ENCODE data around the gene KCNG4.
"Not testable (repeated sequence)": the region's sequence is repeated elsewhere in the genome, so short reads cannot be mapped to it uniquely, and the experiment has no call there.

KCNG4 gene

GRCh38 chr16:84234321-84235241 lies 5.2 kb downstream of the KCNG4 start:
- no peak for DNase-seq

DNA sequence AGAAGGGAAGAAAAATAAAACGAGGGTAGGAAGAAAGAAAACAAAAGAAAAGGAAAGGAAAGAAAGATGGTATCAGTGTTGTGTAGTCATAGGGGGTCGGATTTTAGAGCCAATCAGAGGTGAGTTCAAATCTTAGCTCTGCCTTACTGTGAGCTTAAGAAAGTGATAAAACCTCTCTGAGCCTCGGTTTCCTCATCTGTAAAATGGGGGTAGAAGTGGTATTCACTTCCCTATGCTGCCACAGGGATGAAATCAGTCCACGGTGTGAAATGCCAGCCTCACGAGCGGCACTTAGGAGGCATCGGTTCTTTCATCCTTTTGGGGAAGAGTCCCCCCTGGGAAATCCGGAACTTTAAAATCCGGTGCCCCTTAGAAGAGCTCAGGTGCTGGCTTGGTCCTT lies 6.1 kb downstream of the KCNG4 start:
- no peak for DNase-seq

DNA sequence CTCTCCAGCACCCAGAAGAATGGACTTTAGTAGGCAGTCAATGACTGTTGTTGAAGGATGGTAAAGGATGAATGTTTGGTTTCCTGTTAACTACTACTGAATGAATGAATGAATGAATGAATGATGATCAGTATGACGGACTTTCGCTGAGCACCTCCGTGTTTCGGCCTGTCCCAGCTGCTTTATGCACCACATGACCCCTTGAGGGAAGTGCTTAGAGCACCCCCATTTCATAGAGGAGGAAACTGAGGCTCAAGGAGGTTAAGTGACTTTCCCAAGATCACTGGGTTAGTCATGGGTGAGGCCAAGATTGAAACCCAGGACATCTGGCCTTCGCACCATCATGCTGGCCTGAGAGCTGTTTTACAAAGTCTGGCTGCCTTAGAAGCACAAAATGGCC lies 6.8 kb downstream of the KCNG4 start:
- DNase-seq: no peak

DNA sequence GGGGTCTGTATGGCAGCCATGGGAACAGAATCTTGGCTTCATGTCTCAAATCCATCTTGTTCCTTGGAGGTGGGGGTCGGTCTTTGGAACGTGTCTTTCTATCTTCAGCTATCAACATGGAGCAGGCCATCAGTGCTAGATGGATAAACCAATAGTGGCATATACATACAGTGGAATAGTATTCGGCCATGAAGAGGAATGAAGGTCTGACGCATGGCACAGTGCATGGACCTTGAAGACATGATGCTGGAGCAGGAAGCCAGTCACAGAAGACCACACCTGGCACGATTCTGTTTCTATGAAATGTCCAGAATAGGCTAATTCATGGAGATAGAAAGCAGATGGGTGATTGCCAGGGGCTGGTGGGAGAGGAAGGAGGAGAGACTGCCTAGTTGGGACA lies 7.8 kb downstream of the KCNG4 start:
- DNase-seq: no peak

DNA sequence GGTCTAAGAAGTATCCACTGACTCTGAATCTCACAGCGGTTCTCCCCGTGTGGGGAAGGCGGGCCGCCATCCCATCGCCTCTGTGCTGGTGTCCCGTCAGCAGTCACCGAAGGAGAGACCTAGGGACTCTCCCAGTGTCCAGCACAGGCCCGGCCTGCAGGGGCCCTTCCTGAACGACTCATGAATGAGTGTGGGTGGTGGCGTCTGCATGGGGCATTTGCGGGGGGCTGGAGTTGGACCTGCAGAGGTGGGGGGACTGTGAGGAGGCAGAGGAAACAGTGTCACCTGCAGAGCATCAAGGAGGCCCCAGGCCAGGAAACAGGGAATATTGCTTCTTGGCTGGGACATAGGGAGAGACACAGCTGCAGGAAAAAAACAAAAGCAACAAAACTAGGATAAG lies 10.3 kb downstream of the KCNG4 start:
- no peak for DNase-seq

- no peak for DNase-seq
These were observed 11.5 kb downstream of the KCNG4 start for GRCh38 chr16:84228256-84228838.

- no peak for DNase-seq
These were observed 12.3 kb downstream of the KCNG4 start for GRCh38 chr16:84227548-84227947.

GRCh38 chr16:84226026-84226425 lies 13.8 kb downstream of the KCNG4 start:
- no peak for DNase-seq

DNA sequence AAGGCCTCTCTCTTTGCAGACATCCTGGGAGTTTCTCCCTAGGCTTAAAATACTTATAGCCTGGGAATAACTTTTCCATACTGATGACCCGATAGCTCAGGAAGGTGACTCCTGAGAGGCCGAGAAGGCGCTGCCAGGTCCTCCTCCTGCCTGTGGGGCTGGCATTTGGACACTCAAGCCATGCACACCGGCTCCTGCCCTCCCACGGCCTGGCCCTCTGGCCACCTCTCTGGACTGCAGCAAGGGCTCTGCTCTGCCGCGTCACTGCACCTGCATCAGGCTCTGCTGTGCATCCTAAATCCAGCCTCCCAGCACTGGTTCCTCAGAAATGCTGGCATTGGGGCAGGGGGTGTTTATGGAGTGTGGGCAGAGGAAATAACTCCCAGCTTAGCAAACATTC lies 14.2 kb downstream of the KCNG4 start:
- DNase-seq: no peak

DNA sequence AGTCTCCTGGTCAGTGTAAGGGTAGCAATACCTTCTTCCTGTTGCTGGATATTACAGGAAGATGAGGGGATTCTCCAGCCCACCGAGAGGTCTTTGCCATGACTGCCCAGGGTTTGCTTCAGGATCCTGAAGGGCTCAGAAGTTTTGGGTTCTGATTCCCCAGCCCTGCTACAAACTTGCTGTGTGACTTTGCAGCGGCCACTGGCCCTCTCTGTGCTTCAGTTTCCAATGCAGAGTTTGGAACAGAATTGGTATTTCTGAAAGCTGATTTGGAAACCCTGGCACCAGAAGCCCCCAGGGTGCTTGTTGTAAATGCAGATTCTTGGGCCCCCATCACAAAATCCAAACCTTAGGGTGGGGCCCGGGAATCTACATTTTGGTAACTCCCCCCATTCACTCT lies 14.7 kb downstream of the KCNG4 start:
- no peak for DNase-seq

DNA sequence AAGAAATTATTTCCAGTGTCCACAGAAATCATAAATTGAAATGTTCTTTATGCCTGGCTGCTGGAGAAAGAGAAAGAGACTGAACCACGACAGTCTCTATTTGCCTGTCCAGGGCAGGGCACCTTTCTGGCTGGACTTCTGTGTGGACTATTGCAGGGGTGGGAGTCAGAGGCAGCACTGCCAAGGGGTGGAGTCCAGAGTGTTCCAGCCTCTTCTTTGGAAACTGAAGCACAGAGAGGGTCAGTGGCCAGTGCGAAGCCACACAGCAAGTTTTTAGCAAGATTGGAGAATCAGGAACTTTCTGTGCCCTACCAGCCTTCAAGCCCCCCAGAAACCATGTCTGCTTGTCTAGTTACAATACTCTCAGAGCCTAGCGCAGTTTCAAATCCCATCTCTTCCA lies 15.3 kb downstream of the KCNG4 start:
- DNase-seq: no peak

DNA sequence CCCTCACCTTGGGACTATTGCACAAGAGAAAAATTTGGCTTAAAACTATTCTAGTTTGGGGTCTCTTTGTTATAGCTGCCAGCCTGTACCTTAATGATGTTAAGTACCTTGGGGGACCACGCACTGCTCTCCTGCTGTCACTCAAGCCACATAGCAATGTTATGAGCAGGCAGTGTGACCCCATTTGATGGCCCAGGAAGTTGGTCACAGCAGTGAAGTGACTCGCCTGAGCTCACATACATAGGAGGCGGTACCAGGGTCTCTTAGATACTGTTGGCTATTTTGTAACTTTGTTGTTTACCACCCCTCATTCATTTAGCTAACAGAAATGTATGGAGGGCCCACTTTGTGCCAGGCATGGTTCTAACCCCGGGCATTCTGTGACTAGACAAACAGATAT lies 16.4 kb downstream of the KCNG4 start:
- no peak for DNase-seq

DNA sequence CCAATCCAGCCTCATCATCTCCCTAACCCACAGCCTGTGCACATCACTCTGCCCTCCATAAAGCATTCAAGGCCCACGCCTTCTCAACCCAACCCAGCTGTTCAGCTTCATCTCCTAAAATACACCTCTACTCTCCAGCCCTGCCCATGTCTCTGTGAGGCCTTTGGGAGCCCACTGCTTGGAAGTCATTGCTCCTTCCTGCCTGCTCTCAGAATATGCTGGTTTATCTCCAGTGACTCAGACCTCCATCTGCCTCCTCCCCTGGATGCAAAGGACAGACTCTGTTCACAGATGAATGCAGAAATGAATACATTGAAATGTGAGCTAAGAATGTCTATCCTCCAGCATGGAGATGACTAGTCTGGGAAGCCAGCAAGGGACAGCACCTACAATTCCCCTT lies 19.0 kb downstream of the KCNG4 start:
- no peak for DNase-seq

DNA sequence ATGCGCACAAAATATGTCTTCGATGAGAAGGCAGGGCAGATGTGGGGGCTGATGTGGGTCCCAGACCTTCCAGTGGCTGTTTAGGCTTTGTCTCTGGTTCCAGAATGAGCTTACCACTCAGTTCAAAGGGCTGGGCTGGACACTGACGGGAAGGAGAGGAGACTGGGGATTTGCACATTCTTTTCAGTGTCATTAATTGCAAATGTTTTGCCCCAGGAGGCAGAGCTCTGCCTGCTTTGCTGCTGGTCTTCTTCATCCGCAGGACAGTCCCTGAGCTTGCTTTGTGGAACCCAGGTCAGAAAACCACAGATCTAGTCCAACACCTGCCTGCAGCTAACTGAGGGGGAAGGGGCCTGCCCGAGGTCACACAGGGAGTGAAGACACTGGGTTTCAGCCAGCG lies 20.9 kb downstream of the KCNG4 start:
- DNase-seq: no peak

DNA sequence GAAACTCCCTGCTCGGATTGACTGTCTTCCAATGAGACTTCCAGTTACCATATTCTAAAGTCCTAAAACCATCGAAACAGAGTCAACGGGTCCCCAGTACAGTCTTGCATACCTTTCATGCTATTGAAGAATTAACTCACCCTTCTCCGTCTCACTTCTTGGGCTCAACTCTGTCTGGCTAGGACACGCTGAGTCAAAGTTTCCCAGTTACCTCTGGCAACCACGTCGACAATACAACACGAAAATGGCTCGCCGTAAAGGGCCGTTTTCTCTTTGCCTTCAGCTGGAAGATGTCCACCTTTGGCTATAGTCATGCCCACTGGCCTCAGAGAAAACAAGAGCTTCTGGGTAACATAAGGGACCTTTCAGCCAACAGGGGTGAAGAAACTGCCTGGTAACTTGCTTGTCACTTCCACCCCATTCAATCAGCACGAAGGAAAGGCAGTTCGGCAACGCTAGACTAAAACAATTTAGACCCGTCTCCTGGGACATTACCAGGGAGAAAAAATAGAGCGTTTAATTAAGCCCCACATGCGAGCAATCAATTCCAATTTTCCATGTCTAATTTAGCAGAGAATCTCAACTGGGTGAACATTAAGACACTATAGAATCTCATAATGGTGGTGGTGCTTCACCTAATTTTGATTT lies 21.5 kb downstream of the KCNG4 start:
- DNase-seq: no peak

- DNase-seq: not testable (repeated sequence)
These were observed 23.7 kb downstream of the KCNG4 start for GRCh38 chr16:84216144-84216543.

DNA sequence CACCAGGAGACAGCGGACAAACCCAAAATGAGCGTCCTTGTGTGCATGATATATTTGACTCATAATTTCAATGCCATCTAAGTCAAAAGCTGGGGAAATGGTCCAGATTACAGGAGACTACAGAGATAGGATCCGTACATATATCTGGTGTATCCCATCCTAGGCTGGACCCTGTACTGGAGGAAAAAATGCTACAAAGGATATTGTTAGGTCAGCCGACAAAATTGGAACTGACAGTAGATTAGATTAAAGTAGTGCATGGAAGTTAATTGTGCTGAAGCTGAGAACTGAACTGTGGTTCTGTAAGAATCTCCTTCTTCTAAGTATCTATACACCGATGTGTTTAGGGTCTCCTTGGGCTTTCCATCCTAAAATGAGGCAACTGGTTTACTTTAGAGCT lies 24.3 kb downstream of the KCNG4 start:
- no peak for DNase-seq

- no peak for DNase-seq
These were observed 25.3 kb downstream of the KCNG4 start for GRCh38 chr16:84214451-84215066.

DNA sequence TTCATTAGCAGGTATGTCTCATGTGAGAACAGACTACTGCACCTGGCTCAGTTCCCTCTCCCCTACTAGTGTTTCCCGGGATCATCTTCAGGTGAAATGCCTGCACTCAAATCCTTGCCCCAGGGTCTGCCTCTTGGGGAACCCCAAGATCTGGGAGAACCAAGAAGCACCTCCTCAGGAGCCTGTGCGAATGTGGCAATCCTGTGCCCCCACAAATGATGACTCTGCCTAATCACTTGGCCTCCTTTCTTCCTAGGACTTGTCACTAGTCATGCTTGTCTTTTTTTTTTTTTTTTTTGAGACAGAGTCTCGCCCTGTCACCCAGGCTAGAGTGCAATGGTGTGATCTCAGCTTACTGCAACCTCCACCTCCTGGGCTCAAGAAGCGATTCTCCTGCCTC lies 27.2 kb downstream of the KCNG4 start:
- DNase-seq: no peak

DNA sequence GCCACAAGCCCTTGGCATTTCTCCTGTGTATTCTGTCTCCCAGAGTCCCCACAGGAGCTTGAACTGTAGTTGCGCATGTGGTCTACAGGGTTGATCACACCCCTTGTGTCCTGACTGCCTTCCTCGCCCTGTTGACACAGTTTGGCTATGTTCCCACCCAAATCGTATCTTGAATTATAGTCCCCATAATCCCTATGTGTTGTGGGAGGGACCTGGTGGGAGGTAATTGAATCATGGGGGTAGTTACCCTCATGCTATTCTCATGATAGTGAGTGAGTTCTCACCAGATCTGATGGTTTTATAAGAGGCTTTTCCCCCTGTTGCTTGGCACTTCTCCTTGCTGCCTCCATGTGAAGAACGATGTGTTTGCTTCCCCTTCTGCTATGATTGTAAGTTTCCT lies 27.7 kb downstream of the KCNG4 start:
- no peak for DNase-seq

- no peak for DNase-seq
These were observed 29.8 kb downstream of the KCNG4 start for GRCh38 chr16:84209989-84210388.

DNA sequence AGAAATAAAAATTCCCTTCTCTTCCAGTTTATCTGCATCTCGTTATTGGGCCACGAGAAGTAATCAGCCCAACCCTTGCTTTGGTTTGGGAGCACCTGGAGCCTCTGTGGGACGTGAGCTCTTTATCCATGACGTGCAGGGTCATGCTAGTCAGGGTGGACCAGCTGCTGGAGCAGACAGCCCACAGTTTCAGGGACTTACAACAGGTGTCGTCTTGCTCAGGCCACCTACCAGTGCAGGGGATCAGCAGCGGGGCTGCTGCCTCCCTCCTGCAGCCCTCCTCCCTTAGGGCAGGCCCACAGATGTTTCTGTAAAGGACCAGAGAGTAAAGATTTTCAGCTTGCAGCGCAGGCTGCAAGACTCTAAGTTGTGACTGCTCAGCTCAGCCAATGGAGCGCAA lies 31.9 kb downstream of the KCNG4 start:
- DNase-seq: no peak

DNA sequence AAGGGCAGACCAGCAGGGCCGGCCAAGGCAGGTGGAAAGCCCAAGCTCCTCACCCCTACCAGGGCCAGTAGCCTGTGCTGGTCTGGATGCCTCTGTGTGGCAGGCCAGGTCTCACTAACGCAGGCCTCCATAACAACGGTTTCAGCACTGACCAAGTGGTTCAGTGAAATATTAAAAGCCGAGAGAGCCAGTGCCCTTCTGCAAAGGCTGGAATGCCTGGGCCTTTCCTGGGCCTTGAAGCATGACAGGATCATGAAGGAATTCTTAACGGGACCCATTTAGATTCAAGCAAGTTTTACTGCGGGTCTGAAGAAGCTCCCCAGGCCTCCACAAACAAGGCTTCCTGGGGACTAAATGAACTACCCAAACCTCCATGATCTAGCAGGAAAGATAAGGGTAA lies 32.6 kb downstream of the KCNG4 start:
- DNase-seq: no peak

All from NCI-H2029 (cell line).